ENCODE data around the gene CFAP54. TPM values are rescaled to one million over a fixed set of nuclear protein-coding genes. Genes with fewer than 3 reads are reported as not detected.

Gene CFAP54, protein sequence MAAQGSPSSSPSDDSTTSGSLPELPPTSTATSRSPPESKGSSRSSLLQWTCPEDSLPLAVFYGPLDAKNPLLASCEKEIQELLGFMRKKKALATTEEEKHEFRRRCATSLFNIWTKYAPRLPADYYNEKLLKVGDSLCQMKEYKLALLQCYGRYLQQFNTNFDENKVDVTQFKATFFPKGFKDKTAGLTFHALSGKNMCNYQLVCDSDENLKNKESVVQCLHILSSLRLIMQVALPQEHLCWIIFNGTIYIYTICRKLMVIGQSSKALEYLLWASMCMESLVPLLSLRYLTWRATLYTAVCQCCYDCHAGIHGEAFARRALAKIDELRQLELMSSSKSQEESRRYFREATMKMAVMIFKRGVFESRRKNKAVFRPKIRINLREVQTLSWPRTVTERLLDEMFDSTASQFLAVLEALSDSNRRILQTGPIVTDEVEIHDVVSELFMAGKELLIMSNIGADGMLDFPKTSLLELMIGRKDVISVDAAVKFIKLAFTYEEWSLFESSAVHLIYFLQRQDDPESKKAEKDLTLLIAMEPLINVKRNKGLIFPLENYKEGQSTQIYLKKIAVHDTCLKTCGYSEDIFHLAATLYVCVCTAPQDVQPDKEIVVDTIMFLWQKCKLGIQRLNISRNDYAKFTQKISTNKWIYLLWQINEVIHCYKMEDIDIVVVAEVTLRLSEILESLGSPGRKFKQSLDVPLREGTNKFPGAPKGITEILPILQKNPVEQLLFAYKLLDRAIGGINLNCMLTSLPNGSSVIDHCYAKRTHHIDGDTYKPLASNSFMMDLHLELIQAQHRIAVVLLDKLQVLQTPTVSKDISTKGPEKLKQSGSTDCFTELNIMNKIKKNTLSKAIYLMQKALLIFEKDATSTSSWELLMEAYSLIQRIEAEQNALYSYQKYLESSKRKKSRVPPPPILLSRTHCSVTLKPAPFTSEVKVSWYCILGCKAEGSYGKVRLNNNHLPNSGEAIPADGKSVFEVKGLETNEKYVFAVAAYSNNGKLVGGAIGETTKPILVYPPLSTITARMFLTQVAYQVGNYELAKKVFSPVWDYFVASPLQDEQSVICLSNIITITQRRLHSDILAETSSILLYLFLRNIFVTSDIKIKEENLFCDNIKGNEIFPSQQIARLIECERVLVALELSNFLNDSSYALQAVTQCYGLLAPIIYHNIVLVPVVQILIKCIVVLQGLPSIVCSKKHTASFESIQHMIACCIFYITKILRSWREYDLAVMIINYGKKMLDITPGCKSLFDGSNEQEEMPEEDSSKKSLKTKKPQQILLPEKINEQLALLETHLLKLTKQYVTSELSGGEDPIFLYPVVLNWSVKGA (N-terminal part only)
- 0.86 and 2.2 TPM in 2 replicates for total RNA-seq

DNA sequence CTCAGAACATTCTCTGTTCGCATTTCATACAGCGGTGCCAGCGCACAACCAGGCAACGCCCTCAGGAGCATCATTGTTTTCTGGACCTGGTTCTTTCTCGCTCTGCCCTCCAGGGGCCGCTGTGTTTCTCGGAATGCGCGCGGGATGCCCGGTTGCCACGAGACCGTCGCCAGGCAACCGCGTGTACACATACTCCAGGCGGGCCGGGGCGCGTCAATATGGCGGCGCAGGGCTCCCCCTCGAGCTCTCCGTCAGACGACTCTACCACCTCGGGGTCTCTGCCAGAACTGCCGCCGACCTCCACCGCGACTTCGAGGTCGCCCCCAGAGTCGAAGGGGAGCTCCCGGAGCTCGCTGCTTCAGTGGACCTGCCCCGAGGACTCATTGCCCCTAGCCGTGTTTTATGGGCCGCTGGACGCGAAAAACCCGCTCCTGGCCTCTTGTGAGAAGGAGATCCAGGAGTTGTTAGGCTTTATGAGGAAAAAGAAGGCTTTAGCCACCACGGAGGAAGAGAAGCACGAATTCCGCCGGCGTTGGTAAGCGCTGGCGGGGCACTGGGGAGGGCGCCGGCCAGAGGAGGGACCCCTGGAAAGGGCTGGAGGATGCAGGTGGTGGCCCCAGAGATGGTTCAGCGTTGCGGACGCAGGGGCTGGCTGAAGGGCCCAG lies at the start of gene CFAP54:
TSS of gene CFAP54 (plus strand) at position 186 of the 665 bp plus-strand sequence. CDS start at position 219, 33 bp downstream.

DNA sequence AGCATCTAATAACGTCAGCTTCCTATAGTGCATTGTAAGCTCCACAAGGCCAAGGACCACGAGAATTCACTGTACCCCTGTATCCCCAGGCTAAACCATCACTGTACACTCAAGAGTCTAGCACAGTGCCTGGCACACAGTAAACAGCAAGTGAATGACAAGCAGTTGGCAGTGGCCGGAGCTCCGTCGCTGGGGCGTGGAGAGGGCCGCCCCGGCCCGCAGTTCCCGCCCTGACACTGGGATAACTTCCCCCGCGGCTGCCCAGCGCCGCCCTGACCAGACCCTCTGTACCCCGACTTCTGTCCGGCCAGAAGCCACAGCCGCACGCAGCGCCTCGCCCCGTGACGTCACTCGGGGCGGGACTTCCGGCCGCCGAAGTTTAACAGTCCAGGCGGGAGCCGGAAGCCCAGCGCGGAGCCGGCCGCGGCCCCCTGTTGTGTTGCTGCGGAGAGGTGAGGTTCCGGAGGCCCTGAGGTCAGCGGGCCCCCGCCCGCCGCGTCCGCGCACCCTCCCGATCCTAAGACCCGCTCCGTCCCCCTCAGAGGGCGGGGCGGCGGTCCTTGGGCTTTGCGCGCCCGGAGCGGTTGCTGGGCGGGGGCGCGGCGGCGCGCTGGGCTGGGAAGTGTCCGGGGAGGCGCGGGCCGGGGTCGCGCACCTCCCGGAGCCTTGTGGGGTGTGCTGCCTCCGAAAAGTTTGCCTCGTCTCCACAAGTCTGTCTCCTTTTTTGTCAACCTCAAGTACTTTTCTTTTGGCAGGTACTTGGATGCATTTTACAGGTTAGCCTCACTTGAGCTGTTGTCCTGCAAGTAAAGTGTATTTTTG lies 417.7 kb downstream of the CFAP54 start, which contains the start of gene NEDD1:
TSS of gene NEDD1 (plus strand) at position 409 of the 822 bp plus-strand sequence. CDS start 2,503 bp downstream, outside the sequence.

Other genes starting within 250 kb of the CFAP54 start
- gene CDK17, start 89.1 kb upstream of the CFAP54 start, total RNA-seq: 47.7 and 56.3 TPM in 2 replicates

All from bronchial smooth muscle cell (primary cell).